Measurements from ENCODE around the gene PIEZO2.

DNA sequence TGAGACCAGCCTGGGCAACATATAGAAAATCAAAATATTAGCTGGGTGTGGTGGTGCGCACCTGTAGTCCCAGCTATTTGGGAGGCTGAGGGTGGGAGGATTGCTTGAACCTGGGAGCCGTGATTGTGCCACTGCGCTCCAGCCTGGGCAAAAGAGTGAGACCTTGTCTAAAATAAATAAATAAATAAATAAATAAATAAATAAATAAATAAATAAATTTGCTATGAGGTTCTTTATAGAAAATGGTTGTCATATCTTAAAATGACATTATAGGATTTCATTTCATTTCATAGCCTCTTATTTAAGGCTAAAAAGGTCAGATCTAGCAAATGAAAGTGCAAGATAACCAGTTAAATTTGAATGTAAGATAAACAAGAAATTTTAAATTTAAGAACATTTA, 430.6 kb downstream of the PIEZO2 start:
- TF ChIP-seq, protein P1, sequence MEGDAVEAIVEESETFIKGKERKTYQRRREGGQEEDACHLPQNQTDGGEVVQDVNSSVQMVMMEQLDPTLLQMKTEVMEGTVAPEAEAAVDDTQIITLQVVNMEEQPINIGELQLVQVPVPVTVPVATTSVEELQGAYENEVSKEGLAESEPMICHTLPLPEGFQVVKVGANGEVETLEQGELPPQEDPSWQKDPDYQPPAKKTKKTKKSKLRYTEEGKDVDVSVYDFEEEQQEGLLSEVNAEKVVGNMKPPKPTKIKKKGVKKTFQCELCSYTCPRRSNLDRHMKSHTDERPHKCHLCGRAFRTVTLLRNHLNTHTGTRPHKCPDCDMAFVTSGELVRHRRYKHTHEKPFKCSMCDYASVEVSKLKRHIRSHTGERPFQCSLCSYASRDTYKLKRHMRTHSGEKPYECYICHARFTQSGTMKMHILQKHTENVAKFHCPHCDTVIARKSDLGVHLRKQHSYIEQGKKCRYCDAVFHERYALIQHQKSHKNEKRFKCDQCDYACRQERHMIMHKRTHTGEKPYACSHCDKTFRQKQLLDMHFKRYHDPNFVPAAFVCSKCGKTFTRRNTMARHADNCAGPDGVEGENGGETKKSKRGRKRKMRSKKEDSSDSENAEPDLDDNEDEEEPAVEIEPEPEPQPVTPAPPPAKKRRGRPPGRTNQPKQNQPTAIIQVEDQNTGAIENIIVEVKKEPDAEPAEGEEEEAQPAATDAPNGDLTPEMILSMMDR (IDR thresholded peaks at IDR 0.05): no peak
- TF ChIP-seq POLR2A (IDR thresholded peaks at IDR 0.05): no peak

Measured in esophagus squamous epithelium (tissue), 4 donors.